Esophagus squamous epithelium (tissue), 5 donors: Measurements from ENCODE around the gene AMH. TPM values are rescaled to one million over a fixed set of nuclear protein-coding genes. Genes with fewer than 3 reads are reported as not detected.

Source experiments
- DNase-seq: peaks from one replicate; lab custom pipeline; 2025; lab: John Stamatoyannopoulos, UW
- H3K27ac ChIP-seq, 4 donors: fragments of 200-600 bp; sonication (generic); one replicate each; pipeline ENCODE4 v1.5.1; 2016 to 2019; ENCODE audit warnings: mild to moderate bottlenecking in 1 of 4
- H3K27me3 ChIP-seq, 4 donors: fragments of 200-600 bp; sonication (generic); 1 replicate in 3 of 4; 2 replicates in 1 of 4; pipeline versions ENCODE4 v1.5.1 to v1.6.0; 2017 to 2021; ENCODE audit warnings: antibody characterized with exemption in 1 of 4
- H3K36me3 ChIP-seq, 3 donors: fragments of 200-600 bp; sonication (generic); one replicate each; pipeline ENCODE4 v1.5.1; 2016 to 2019
- H3K4me1 ChIP-seq, 3 donors: fragments of 200-600 bp; sonication (generic); one replicate each; pipeline ENCODE4 v1.5.1; 2017 to 2019
- H3K4me3 ChIP-seq, 4 donors: fragments of 200-600 bp; sonication (generic); 1 replicate in 3 of 4; 2 replicates in 1 of 4; pipeline ENCODE4 v1.5.1; 2016 to 2019; ENCODE audit warnings: mild to moderate bottlenecking in 2 of 4, moderate library complexity in 1 of 4
- H3K9me3 ChIP-seq, 3 donors: fragments of 200-600 bp; sonication (generic); one replicate each; pipeline ENCODE4 v1.5.1; 2016 to 2019
- POLR2A ChIP-seq, 4 donors: fragments of 450-650 bp; IDR thresholded peaks; one replicate each; pipeline ENCODE4 v1.6.1; 2017; ENCODE audit warnings: antibody characterized with exemption in 4 of 4, mild to moderate bottlenecking in 4 of 4, moderate library complexity in 3 of 4
- WGBS, 2 donors: methylation state at CpG; one replicate each; pipeline ENCODE4 v1.1.5; 2018; 5-methylcytosine and 5-hydroxymethylcytosine counted together
- intact Hi-C: fragments of 100-400 bp; cut with DNase I; formaldehyde crosslinking; loops from one replicate; pipeline ENCODE4 v1.15.0; 2022
- total RNA-seq, 4 donors: library from RNA; depleted of rRNA; stranded (reverse); fragments of >200 nt; gene quantifications; one replicate each; pipeline ENCODE4 v1.1.0, GENCODE V29; 2016
- TF ChIP-seq, protein P1 (sequence below), 6 experiments: fragments of 450-650 bp in 4 of 6; fragments of 200-600 bp in 2 of 6; sonication (generic) in 2 of 6; IDR thresholded peaks; one replicate each; pipeline ENCODE4 v1.5.1; 2016 to 2019; ENCODE audit warnings: antibody characterized with exemption in 6 of 6, mild to moderate bottlenecking in 4 of 6, moderate library complexity in 4 of 6
- donor health status: DM: yes; HTN: yes; CAD: no.

The AMH gene
- total RNA-seq, 4 donors from 2014 or later = 0.76 to 1.1 (median 0.88) TPM; not detected in 1

- WGBS, 2 donors = 69 to 72% methylated on average over 8 to 11 of the region's 18 CpGs
- no peak for DNase-seq
- peaks cover 4 to 33% (median 21%) of the 10 kb centered on the region in 3 donors for H3K4me1 ChIP-seq
- intact Hi-C loops = no loop called here
- no peaks in the 10 kb centered on the region for H3K9me3 ChIP-seq
- peak overlapping the region in 3 of 4 donors; percentile 5 to 74 (median 18) for H3K27ac ChIP-seq
- no peak overlapping the region for H3K4me3 ChIP-seq
- peaks cover 0 to 2% (median 0%) of the 10 kb centered on the region in 3 donors for H3K36me3 ChIP-seq
- H3K27me3 ChIP-seq = no peaks in the 10 kb centered on the region
- TF ChIP-seq, protein P1, sequence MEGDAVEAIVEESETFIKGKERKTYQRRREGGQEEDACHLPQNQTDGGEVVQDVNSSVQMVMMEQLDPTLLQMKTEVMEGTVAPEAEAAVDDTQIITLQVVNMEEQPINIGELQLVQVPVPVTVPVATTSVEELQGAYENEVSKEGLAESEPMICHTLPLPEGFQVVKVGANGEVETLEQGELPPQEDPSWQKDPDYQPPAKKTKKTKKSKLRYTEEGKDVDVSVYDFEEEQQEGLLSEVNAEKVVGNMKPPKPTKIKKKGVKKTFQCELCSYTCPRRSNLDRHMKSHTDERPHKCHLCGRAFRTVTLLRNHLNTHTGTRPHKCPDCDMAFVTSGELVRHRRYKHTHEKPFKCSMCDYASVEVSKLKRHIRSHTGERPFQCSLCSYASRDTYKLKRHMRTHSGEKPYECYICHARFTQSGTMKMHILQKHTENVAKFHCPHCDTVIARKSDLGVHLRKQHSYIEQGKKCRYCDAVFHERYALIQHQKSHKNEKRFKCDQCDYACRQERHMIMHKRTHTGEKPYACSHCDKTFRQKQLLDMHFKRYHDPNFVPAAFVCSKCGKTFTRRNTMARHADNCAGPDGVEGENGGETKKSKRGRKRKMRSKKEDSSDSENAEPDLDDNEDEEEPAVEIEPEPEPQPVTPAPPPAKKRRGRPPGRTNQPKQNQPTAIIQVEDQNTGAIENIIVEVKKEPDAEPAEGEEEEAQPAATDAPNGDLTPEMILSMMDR (IDR thresholded peaks at IDR 0.05) = no peak
- peak in 1 of 4 donors; percentile 44 for TF ChIP-seq POLR2A (IDR thresholded peaks at IDR 0.05)
These were observed 17.3 kb downstream of the AMH start for GRCh38 chr19:2266183-2266993.

DNA sequence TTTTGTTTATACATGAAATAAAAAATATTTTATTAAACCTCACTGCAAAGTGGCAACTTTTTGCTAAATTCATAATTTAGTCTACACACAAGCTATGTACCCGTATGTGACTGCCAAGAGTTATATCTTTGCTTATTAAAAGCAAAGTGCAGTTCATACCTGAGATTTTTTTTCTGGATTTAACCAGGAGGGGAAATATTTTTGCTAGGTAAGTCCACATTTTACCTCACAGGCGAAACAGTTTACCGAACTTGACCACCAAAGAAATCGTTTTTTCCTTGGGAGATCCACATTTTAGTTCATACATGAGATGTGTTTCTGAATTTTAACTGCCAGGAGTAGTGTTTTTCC, 19.3 kb downstream of the AMH start:
- Histone ChIP-seq H3K4me1 (peaks cover 23 to 54% (median 41%) of the 10 kb centered on the region in 3 donors), H3K27me3 (no peaks in the 10 kb centered on the region), H3K4me3 (peak overlapping the region; percentile 84 to 98 (median 94)), H3K36me3 (peaks cover 10 to 23% (median 15%) of the 10 kb centered on the region in 3 donors), H3K27ac (peak overlapping the region in 2 of 4 donors; percentile 81 to 100), H3K9me3 (no peaks in the 10 kb centered on the region)
- intact Hi-C loops = no loop called here
- 79 to 84% methylated on average over 4 of the region's 4 CpGs for whole genome bisulfite sequencing, 2 donors
- DNase-seq = no peak
- TF ChIP-seq, protein P1 (IDR thresholded peaks at IDR 0.05) = no peak
- no peak for TF ChIP-seq POLR2A (IDR thresholded peaks at IDR 0.05)

DNA sequence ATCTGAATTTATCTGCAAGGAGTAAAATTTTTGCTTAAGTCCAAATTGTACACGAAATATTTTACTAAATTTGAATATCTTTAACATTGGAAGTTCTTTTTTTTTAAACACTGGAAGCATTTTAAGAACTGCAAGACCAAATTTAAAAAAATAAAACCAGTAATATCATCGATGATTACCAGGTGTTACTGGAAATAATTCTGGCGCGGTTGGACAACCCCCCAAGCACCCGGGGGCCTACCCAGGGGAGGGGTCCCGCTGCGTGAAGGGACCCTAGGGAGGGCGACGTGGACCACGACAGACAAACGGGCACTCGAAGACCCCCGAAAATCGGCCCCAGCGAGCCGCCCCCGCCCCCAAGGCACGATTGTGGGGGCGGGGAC, 19.7 kb downstream of the AMH start:
- WGBS, 2 donors = 1 to 6% methylated on average over 6 to 19 of the region's 19 CpGs
- TF ChIP-seq, protein P1 (IDR thresholded peaks at IDR 0.05) = no peak
- no peak for TF ChIP-seq POLR2A (IDR thresholded peaks at IDR 0.05)
- intact Hi-C loops = no loop called here
- H3K27me3 ChIP-seq = no peaks in the 10 kb centered on the region
- H3K9me3 ChIP-seq = no peaks in the 10 kb centered on the region
- no peak for DNase-seq
- H3K4me3 ChIP-seq = peak overlapping the region; percentile 84 to 98 (median 94)
- peaks cover 27 to 58% (median 45%) of the 10 kb centered on the region in 3 donors for H3K4me1 ChIP-seq
- H3K27ac ChIP-seq = peak overlapping the region in 3 of 4 donors; percentile 81 to 100 (median 100)
- H3K36me3 ChIP-seq = peaks cover 10 to 24% (median 15%) of the 10 kb centered on the region in 3 donors

DNA sequence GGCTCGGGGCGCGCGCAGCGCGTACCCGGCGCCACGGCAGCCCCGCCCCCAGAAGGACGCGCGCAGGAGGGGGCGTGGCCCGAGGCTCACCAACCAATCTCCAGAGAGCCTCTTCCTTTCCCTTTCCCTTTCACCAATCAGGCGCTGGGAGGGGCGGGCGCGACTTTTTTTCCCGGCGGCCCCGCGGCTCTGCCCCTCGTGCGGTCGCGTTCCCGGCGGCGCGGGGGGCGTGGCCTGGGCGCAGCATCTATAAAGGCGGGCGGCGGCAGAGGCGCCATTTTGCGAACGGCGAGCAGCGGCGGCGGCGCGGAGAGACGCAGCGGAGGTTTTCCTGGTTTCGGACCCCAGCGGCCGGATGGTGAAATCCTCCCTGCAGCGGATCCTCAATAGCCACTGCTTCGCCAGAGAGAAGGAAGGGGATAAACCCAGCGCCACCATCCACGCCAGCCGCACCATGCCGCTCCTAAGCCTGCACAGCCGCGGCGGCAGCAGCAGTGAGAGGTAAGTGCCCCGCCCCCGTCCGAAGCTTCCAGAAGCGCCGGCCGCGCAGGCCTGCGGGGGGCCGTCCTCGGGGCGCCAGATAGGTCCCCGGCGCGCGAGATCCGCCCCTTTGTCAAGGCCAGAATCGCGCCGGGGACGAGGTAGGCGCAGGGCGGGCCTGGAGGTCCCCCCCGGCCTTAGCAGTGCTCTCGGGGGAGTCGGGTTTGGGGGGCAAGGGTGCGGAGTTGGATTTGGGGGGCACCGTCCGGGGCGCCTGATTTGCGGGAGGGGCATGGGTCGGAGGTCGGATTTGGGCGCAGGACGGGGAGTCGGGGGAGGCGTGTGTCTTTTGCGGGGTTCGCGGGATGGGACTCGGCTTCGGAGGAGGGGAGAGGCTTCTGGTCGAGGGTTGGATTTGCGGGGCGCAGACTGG, 20.4 kb downstream of the AMH start:
- 0 to 1% methylated on average over 10 to 26 of the region's 103 CpGs for WGBS, 2 donors
- Histone ChIP-seq H3K36me3 (peaks cover 10 to 30% (median 15%) of the 10 kb centered on the region in 3 donors), H3K27me3 (no peaks in the 10 kb centered on the region), H3K9me3 (no peaks in the 10 kb centered on the region), H3K4me3 (peak overlapping the region; percentile 84 to 98 (median 94)), H3K4me1 (peaks cover 34 to 64% (median 52%) of the 10 kb centered on the region in 3 donors), H3K27ac (peak overlapping the region; percentile 99 to 100 (median 100))
- DNase-seq = peak; percentile 78
- peak; percentile 79 to 100 (median 100) for TF ChIP-seq POLR2A (IDR thresholded peaks at IDR 0.05)
- TF ChIP-seq, protein P1 (IDR thresholded peaks at IDR 0.05) = peak in 4 of 6 experiments; percentile 35 to 62 (median 50)
- intact Hi-C loops = loop anchor here (2.0 to 5.0 kb wide), 2 partner anchors 33 to 58 kb away; partner anchors contain the start of genes LSM7, PLEKHJ1, SF3A2 and SPPL2B
